Endothelial cell of umbilical vein (primary cell): Measurements from ENCODE around the gene MEGF11.

ENCODE experiments used
- GATA2 ChIP-seq: IDR thresholded peaks from 2 replicates; pipeline ENCODE4 v1.7.0; 2011; ENCODE audit warnings: low read depth, mild to moderate bottlenecking, moderate library complexity, mixed read lengths, low read length; ENCODE audit not compliant: insufficient read length, insufficient read depth
- JUN ChIP-seq: IDR thresholded peaks from 2 replicates; pipeline ENCODE4 v1.6.1; 2011; ENCODE audit warnings: borderline replicate concordance, low read depth; ENCODE audit not compliant: insufficient read length, insufficient read depth
- MYC ChIP-seq: IDR thresholded peaks from one replicate; pipeline ENCODE4 v1.6.1; 2011; ENCODE audit warnings: mild to moderate bottlenecking, low read depth, low read length
- POLR2A ChIP-seq: IDR thresholded peaks from 2 replicates; pipeline ENCODE4 v1.6.1; 2012; ENCODE audit warnings: low read depth, mild to moderate bottlenecking, control low read depth, low read length
- TF ChIP-seq, protein P1 (sequence below), 2 donors: IDR thresholded peaks; 1 replicate in 1 of 2; 2 replicates in 1 of 2; pipeline ENCODE4 v1.5.1; 2011; ENCODE audit warnings: low read length in 2 of 2, mild to moderate bottlenecking in 2 of 2, moderate library complexity in 2 of 2, control low read depth in 1 of 2, inconsistent platforms in 1 of 2, low read depth in 1 of 2; ENCODE audit not compliant: insufficient read depth in 1 of 2; ENCODE audit errors: extremely low read depth in 1 of 2

DNA sequence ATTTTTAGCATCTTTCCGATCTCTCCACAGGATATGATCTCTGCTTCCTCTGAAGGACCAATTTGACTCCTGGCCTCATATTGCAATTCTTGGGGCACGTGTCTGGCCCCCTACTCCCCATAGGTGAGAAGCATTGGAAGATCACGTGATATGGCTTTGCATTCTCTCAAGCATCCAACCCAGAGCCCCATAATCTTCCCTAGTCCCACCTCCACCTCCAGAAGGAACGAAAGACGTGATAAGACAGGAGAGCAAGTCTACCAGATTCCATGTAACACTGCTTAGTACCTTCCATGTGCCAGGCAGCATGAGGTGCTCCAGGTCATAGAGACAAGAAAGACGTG is 176.3 kb downstream of the MEGF11 start:
- TF ChIP-seq JUN (no peak), POLR2A (no peak), MYC (no peak), GATA2 (no peak)
- TF ChIP-seq, protein P1, sequence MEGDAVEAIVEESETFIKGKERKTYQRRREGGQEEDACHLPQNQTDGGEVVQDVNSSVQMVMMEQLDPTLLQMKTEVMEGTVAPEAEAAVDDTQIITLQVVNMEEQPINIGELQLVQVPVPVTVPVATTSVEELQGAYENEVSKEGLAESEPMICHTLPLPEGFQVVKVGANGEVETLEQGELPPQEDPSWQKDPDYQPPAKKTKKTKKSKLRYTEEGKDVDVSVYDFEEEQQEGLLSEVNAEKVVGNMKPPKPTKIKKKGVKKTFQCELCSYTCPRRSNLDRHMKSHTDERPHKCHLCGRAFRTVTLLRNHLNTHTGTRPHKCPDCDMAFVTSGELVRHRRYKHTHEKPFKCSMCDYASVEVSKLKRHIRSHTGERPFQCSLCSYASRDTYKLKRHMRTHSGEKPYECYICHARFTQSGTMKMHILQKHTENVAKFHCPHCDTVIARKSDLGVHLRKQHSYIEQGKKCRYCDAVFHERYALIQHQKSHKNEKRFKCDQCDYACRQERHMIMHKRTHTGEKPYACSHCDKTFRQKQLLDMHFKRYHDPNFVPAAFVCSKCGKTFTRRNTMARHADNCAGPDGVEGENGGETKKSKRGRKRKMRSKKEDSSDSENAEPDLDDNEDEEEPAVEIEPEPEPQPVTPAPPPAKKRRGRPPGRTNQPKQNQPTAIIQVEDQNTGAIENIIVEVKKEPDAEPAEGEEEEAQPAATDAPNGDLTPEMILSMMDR (IDR thresholded peaks at IDR 0.05; ENCODE audit: extremely low read depth in 1 of 2, insufficient read depth in 1 of 2, low read depth in 1 of 2, low read length in 2 of 2) = no peak
